HG03571 (cell line): ENCODE results near the gene HAGHL.
"Not testable (repeated sequence)": the region's sequence is repeated elsewhere in the genome, so short reads cannot be mapped to it uniquely, and the experiment has no call there.

Experiments
- ATAC-seq: cut with Tn5 transposase; IDR thresholded peaks from one replicate; pipeline ENCODE4 v1.9.1; 2021; ENCODE audit not compliant: unreplicated experiment

The HAGHL gene

GRCh38 chr16:733382-734207, 6.7 kb downstream of the HAGHL start:
- ATAC-seq = no peak

- no peak for ATAC-seq
These were observed 7.5 kb downstream of the HAGHL start for GRCh38 chr16:734208-734980.

- no peak for ATAC-seq
These were observed 8.3 kb downstream of the HAGHL start for GRCh38 chr16:734981-735881.

GRCh38 chr16:735982-736453, 9.1 kb downstream of the HAGHL start:
- ATAC-seq = no peak

GRCh38 chr16:736936-737481, 10.1 kb downstream of the HAGHL start:
- no peak for ATAC-seq

- no peak for ATAC-seq
These were observed 12.9 kb downstream of the HAGHL start for GRCh38 chr16:739560-740458.

- no peak for ATAC-seq
These were observed 13.5 kb downstream of the HAGHL start for GRCh38 chr16:740459-740763.

GRCh38 chr16:740764-741505, 14.0 kb downstream of the HAGHL start, which contains the start of gene CIAO3:
Gene CIAO3, minus strand, starts transcription at chr16:740997. Its CDS starts 12 bp downstream, at chr16:740985.
- ATAC-seq = peak; percentile 59

- ATAC-seq = no peak
These were observed 15.2 kb downstream of the HAGHL start for GRCh38 chr16:741986-742629.

GRCh38 chr16:742894-743293, 16.0 kb downstream of the HAGHL start:
- not testable (repeated sequence) for ATAC-seq

- ATAC-seq = no peak
These were observed 17.0 kb downstream of the HAGHL start for GRCh38 chr16:743794-744500.

- ATAC-seq = no peak
These were observed 18.8 kb downstream of the HAGHL start for GRCh38 chr16:745739-746138.

- ATAC-seq = no peak
These were observed 19.7 kb downstream of the HAGHL start for GRCh38 chr16:746637-747036.

GRCh38 chr16:747978-748746, 21.3 kb downstream of the HAGHL start:
- no peak for ATAC-seq

- ATAC-seq = no peak
These were observed 22.1 kb downstream of the HAGHL start for GRCh38 chr16:749010-749409.

GRCh38 chr16:750485-750884, 23.6 kb downstream of the HAGHL start:
- no peak for ATAC-seq
